ENCODE data around the gene RFTN2. TPM values are rescaled to one million over a fixed set of nuclear protein-coding genes. Genes with fewer than 3 reads are reported as not detected.
A peak's percentile ranks its signal among the peaks of the same experiment; 100 is the strongest.

RFTN2 gene
- total and polyA plus RNA-seq, 8 donors, result 0.45 to 13.3 (median 2.1) TPM

DNA sequence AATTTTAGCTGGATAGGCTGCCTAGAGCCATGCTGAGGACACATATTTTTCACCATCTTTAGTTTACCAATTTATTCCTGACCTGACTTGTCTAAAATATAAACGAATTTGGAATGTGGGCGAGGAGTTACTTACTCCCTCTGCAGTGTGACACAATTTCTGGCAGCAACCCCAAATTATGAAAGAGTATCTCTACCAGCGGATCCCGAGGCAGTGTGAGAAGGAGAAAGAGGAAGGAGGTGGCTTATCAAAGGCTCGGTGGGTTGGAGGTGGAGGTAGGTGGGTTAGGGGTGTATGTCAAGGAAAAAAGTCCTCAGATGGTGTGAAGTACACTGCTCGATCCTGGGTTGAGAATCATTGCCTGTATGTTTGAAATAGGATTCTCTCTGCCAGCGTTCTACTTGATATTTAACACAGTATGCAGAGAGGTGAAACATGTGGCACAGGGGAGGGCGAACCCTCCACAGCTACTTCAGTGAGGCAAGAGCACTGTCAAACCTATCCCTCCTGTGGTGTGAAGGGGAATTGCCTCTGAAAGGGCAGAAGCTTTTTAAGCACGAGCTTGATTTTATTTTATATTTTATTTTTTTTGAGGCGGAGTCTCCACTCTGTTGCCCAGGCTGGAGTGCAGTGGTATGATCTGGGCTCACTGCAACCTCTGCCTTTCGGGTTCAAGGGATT, 76.0 kb downstream of the RFTN2 start:
- intact Hi-C loops (cut with DNase I; ENCODE audit: low total_unique reads), result no loop called here
- Histone ChIP-seq H3K27ac (no peak overlapping the region), H3K4me1 (peaks cover 0 to 9% (median 2%) of the 10 kb centered on the region in 4 donors), H3K9me3 (no peaks in the 10 kb centered on the region), H3K36me3 (no peaks in the 10 kb centered on the region), H3K27me3 (no peaks in the 10 kb centered on the region), H3K4me3 (no peak overlapping the region)
- DNase-seq, result peak in 1 of 2 donors; percentile 62
- 36 to 51% (median 39%) methylated on average over 11 of the region's 11 CpGs for WGBS, 5 donors
- TF ChIP-seq CTCF (IDR thresholded peaks at IDR 0.05) (peak in 2 of 7 experiments; percentile 14 to 37), EP300 (IDR thresholded peaks at IDR 0.05) (no peak)

GRCh38 chr2:197598450-197598849, 76.9 kb downstream of the RFTN2 start:
- Histone ChIP-seq H3K27me3 (no peaks in the 10 kb centered on the region), H3K4me3 (no peak overlapping the region), H3K4me1 (peaks cover 0 to 9% (median 2%) of the 10 kb centered on the region in 4 donors), H3K27ac (no peak overlapping the region), H3K9me3 (no peaks in the 10 kb centered on the region), H3K36me3 (no peaks in the 10 kb centered on the region)
- TF ChIP-seq POLR2A (IDR thresholded peaks at IDR 0.05) (no peak), POLR2AphosphoS5 (IDR thresholded peaks at IDR 0.05) (no peak), EP300 (IDR thresholded peaks at IDR 0.05) (no peak), CTCF (IDR thresholded peaks at IDR 0.05) (no peak)
- WGBS, 5 donors, result 94 to 96% (median 96%) methylated on average over 5 of the region's 5 CpGs
- intact Hi-C loops (cut with DNase I; ENCODE audit: low total_unique reads), result no loop called here
- DNase-seq, result no peak

- no peak for DNase-seq
- H3K27me3 ChIP-seq, result no peaks in the 10 kb centered on the region
- H3K4me3 ChIP-seq, result no peak overlapping the region
- H3K27ac ChIP-seq, result no peak overlapping the region
- no peaks in the 10 kb centered on the region for H3K9me3 ChIP-seq
- peaks cover 0 to 9% (median 2%) of the 10 kb centered on the region in 4 donors for H3K4me1 ChIP-seq
- 72 to 79% (median 77%) methylated on average over 4 of the region's 4 CpGs for WGBS, 5 donors
- TF ChIP-seq CTCF (IDR thresholded peaks at IDR 0.05) (no peak), POLR2AphosphoS5 (IDR thresholded peaks at IDR 0.05) (no peak), EP300 (IDR thresholded peaks at IDR 0.05) (no peak), POLR2A (IDR thresholded peaks at IDR 0.05) (no peak)
- intact Hi-C loops (cut with DNase I; ENCODE audit: low total_unique reads), result no loop called here
- H3K36me3 ChIP-seq, result no peaks in the 10 kb centered on the region
Observed at GRCh38 chr2:197597166-197597565, 78.2 kb downstream of the RFTN2 start.

DNA sequence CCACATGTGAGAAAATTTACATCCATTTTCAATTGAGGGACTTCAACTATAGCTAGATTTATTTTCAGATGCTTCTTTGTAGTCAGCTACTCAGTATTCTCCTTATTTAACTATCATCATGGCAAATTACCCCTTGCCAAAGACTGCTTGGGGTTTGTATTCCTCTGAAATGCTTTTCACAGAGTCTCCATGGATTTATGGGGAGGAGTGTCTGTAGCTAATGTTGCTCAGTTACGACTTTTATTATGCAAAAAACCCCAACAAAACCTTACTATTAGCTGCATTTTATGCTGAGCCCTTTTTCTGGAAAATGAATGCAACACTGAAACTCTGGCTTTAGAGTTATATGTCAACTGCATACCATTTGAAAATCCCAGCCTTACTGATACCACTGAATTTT, 78.6 kb downstream of the RFTN2 start:
- TF ChIP-seq POLR2A (IDR thresholded peaks at IDR 0.05) (no peak), POLR2AphosphoS5 (IDR thresholded peaks at IDR 0.05) (no peak), CTCF (IDR thresholded peaks at IDR 0.05) (no peak), EP300 (IDR thresholded peaks at IDR 0.05) (no peak)
- Histone ChIP-seq H3K27ac (no peak overlapping the region), H3K36me3 (no peaks in the 10 kb centered on the region), H3K9me3 (no peaks in the 10 kb centered on the region), H3K4me1 (peaks cover 0 to 9% (median 2%) of the 10 kb centered on the region in 4 donors), H3K27me3 (peaks cover 0 to 2% (median 0%) of the 10 kb centered on the region in 3 donors), H3K4me3 (no peak overlapping the region)
- intact Hi-C loops (cut with DNase I; ENCODE audit: low total_unique reads), result no loop called here
- WGBS, 5 donors, result 60 to 79% (median 68%) methylated on average over 1 of the region's 1 CpG
- DNase-seq, result peak in 1 of 2 donors; percentile 40
